Brain microvascular endothelial cell (primary cell): ENCODE measurements around the gene PCBP2.

Experiments used
- DNase-seq: peaks from one replicate; pipeline ENCODE4 v3.0.0-alpha.2; 2020
- H3K27ac ChIP-seq: fragments of 250-450 bp; sonication (Bioruptor Pico); 2 replicates; pipeline ENCODE4 v1.5.1; 2020; ENCODE audit warnings: mild to moderate bottlenecking, moderate library complexity
- H3K27me3 ChIP-seq: fragments of 250-450 bp; sonication (Bioruptor Pico); replicated peaks from 2 replicates; pipeline ENCODE4 v1.5.1; 2020; ENCODE audit warnings: mild to moderate bottlenecking
- H3K36me3 ChIP-seq: fragments of 250-450 bp; sonication (Bioruptor Pico); replicated peaks from 2 replicates; pipeline ENCODE4 v1.5.1; 2020; ENCODE audit warnings: mild to moderate bottlenecking
- H3K4me3 ChIP-seq: 2 replicates; pipeline ENCODE4 v1.5.1; 2011; ENCODE audit warnings: low read depth, mild to moderate bottlenecking, control low read depth, low read length, moderate library complexity
- in situ Hi-C: cut with HindIII; loops from 2 replicates; pipeline ENCODE4 v1.10.0; 2017; ENCODE audit warnings: low sequenced_read_pairs, low pct_ligation_motif_present
- TF ChIP-seq, protein P1 (sequence below): IDR thresholded peaks from 2 replicates; pipeline ENCODE4 v1.5.1; 2011; ENCODE audit warnings: low read depth, mild to moderate bottlenecking, moderate library complexity, low read length, control low read depth, inconsistent platforms; ENCODE audit errors: missing control alignments

PCBP2 gene

DNA sequence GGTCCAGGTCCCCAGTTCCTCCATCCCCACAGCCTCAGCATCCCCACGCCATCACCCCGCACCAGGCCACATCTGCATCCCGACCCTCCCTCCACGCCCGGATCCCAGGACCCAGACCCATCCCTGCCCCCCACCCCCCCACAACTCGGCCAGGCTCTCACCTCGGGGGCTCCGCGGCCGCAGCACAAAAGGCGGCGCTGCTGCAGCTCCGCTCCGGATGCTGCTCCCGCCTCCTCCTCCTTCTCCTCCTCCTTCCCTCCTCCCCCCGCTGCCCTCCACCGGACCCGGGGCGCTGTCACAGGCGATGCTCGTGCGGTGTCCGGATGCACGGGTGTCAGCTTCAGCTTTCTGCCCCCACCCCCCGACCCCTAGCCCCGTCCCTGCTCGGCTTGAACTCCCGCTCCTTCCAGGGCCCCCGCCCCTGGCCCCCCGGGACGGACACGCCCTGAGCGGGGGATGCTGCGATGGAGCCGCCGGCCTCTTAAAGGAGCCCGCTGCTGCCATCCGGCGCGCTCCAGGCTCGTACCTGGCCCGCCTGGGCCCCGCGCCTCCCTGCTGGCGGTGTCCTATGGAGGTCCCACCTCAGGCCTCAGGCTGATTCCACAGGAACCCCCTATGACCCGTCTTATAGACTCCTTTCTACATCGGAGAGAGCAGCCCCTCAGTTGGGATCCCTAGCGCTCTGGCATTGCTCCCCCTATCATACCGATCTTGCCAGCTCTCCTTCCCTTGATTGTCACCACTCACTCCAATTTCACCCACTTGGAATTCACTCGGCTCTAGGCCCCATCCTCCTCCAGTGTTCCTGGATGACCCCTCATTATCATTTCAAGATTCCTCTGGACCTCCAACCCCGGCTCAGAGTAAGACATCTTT is 47.6 kb downstream of the PCBP2 start, which contains the start of gene MAP3K12:
TSS of gene MAP3K12 (minus strand) at position 193 of the 876 bp plus-strand sequence. CDS start 12,067 bp downstream, outside the sequence.
- no peaks in the 10 kb centered on the region for H3K27me3 ChIP-seq
- TF ChIP-seq, protein P1, sequence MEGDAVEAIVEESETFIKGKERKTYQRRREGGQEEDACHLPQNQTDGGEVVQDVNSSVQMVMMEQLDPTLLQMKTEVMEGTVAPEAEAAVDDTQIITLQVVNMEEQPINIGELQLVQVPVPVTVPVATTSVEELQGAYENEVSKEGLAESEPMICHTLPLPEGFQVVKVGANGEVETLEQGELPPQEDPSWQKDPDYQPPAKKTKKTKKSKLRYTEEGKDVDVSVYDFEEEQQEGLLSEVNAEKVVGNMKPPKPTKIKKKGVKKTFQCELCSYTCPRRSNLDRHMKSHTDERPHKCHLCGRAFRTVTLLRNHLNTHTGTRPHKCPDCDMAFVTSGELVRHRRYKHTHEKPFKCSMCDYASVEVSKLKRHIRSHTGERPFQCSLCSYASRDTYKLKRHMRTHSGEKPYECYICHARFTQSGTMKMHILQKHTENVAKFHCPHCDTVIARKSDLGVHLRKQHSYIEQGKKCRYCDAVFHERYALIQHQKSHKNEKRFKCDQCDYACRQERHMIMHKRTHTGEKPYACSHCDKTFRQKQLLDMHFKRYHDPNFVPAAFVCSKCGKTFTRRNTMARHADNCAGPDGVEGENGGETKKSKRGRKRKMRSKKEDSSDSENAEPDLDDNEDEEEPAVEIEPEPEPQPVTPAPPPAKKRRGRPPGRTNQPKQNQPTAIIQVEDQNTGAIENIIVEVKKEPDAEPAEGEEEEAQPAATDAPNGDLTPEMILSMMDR = peak; percentile 39
- H3K27ac ChIP-seq = peak within 1 kb of the TSS; percentile 96
- peak; percentile 35 for DNase-seq
- H3K36me3 ChIP-seq = no peaks in the 10 kb centered on the region
- peak within 1 kb of the TSS; percentile 74 for H3K4me3 ChIP-seq
- in situ Hi-C loops = no loop called here

DNA sequence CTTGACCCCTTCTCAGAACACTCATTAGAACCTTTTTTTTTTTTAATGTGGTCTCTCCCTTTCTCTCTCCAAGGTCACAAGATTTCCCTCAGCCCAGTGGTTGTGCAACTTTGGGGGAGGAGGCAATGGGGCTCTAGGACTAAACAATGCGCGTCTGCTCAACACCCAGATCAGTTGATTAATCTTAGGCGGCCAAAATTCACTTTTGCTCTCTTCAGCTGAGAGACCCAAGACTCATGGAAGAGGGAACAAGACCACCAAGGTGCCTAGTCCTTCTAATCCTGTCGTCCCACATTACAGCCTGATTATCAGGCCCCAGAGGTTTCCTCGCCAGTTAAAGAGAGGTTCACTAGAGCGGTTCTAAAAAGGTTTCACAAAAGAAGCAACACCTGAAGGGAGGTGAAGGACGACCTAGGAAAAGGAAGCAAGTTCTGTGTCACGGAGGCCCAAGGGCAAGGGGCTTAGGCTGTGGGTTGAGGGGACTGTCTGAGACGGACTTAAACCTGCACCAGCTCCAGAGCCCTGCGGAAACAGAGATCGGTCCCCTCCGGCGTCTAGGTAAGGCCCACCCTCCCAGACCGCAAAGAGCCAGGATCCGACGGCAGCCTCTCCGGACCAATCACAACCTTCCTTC is 48.4 kb downstream of the PCBP2 start:
- peak; percentile 29 for DNase-seq
- in situ Hi-C loops = no loop called here
- H3K27ac ChIP-seq = peak overlapping the region; percentile 96
- H3K27me3 ChIP-seq = no peaks in the 10 kb centered on the region
- peak overlapping the region; percentile 74 for H3K4me3 ChIP-seq
- TF ChIP-seq, protein P1 = no peak
- H3K36me3 ChIP-seq = no peaks in the 10 kb centered on the region

DNA sequence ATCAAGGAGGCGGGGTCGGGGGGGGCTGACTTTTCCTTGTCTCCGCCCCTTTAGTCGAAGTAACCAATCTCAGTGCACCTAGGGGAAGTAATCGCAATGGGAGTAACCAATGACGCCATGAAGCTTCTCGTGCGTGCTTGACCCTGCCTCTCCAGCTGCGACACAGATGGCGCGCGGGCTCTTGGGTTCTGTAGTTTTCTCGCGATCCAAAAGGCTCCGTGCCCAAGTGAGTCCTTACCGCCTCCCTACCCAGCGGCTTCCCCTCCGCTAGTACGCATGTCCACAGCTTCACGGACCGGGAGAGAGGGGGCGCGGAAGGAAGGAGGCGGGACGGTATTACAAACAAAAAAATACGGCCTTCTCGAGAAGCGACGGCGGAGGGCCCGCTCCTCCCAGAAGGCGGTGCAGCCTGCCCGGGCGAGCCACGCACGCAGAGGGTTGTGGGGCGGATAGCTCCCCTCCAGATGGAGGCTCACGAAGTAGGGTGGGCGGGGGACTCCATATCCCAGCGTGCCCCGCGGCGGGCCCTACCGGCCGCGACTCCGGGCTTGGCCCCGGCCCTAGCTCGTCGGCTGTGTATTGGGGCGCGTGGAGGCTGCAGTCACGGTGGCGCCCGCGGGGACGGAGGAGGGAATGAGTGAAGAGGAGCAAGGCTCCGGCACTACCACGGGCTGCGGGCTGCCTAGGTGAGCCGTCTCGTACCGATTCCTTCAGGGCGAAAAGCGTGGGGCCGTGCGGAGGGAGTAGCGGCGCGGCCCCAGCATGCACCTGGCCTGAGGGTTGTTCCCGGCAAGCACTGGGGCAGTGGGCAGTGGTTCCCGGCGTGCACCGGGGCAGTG is 49.1 kb downstream of the PCBP2 start, which contains the start of gene TARBP2:
TSS of gene TARBP2 (plus strand) at position 508 of the 839 bp plus-strand sequence. CDS start at position 634, 126 bp downstream.
- Histone ChIP-seq H3K4me3 (peak within 1 kb of the TSS; percentile 74), H3K27me3 (no peaks in the 10 kb centered on the region), H3K36me3 (peaks cover 2% of the 10 kb centered on the region), H3K27ac (peak within 1 kb of the TSS; percentile 96)
- in situ Hi-C loops = no loop called here
- TF ChIP-seq, protein P1 = peak; percentile 1
- peak; percentile 100 for DNase-seq

DNA sequence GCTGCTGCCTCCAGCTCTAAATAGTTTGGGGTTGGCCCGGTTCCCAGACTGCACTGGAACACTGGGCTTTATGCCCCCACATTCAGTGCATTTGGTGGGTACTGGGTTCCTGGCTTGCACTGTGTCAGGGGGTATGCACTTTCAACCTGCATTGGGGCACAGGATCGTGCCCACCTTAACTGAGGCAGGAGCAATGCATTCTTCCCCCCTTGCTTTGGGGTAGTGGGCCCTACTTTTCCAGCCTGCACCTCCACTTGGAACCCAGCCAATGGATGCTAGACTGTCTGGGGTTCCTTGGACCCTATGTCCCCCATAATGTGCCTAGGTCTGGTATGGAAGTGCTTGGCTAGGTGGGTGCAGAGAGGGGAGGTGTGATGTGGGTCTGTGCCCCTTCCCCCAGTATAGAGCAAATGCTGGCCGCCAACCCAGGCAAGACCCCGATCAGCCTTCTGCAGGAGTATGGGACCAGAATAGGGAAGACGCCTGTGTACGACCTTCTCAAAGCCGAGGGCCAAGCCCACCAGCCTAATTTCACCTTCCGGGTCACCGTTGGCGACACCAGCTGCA is 49.8 kb downstream of the PCBP2 start:
- Histone ChIP-seq H3K4me3 (peak overlapping the region; percentile 74), H3K27me3 (no peaks in the 10 kb centered on the region), H3K27ac (peak overlapping the region; percentile 96), H3K36me3 (peaks cover 7% of the 10 kb centered on the region)
- TF ChIP-seq, protein P1 = no peak
- DNase-seq = no peak
- in situ Hi-C loops = no loop called here

DNA sequence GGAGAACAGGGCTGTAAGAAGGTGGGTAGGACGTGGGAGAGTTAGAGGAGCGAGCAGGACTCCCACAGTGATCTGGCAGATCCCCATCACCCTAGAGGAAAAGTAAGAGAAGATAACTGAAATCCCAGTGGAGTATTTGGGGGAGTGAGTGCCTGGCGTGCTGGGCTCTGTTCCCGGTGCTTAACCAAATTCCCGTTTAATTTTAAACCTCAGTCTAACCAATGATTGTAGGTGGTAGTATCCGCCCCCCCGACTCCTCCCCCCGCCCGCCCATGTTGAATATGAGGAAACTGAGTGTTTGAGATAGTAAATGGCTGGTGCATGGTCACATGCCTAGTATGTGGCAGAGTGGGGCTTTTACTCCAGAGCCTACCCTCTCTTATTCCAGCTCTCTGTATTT is 50.4 kb downstream of the PCBP2 start:
- TF ChIP-seq, protein P1 = no peak
- in situ Hi-C loops = no loop called here
- DNase-seq = no peak
- no peak overlapping the region for H3K4me3 ChIP-seq
- H3K27me3 ChIP-seq = no peaks in the 10 kb centered on the region
- H3K36me3 ChIP-seq = peaks cover 13% of the 10 kb centered on the region
- no peak overlapping the region for H3K27ac ChIP-seq
